ENCODE data around the gene MVB12A.

- TF ChIP-seq CTCF (IDR thresholded peaks at IDR 0.05): no peak
- no peak for TF ChIP-seq POLR2A (IDR thresholded peaks at IDR 0.05)
These were observed 17.0 kb downstream of the MVB12A start for GRCh38 chr19:17436874-17437267.
